B cell (primary cell): ENCODE results near the gene SEC16A.

Experiments used
- EZH2 ChIP-seq: IDR thresholded peaks from 2 replicates; pipeline ENCODE4 v1.6.1; 2012; ENCODE audit warnings: borderline replicate concordance, low read depth, mild to moderate bottlenecking, moderate library complexity, low read length; ENCODE audit not compliant: insufficient read depth, poor library complexity, severe bottlenecking
- TF ChIP-seq, protein P1 (sequence below): fragments of 200-600 bp; IDR thresholded peaks from one replicate; pipeline ENCODE4 v1.8.0; 2022; ENCODE audit warnings: antibody characterized with exemption, mild to moderate bottlenecking

DNA sequence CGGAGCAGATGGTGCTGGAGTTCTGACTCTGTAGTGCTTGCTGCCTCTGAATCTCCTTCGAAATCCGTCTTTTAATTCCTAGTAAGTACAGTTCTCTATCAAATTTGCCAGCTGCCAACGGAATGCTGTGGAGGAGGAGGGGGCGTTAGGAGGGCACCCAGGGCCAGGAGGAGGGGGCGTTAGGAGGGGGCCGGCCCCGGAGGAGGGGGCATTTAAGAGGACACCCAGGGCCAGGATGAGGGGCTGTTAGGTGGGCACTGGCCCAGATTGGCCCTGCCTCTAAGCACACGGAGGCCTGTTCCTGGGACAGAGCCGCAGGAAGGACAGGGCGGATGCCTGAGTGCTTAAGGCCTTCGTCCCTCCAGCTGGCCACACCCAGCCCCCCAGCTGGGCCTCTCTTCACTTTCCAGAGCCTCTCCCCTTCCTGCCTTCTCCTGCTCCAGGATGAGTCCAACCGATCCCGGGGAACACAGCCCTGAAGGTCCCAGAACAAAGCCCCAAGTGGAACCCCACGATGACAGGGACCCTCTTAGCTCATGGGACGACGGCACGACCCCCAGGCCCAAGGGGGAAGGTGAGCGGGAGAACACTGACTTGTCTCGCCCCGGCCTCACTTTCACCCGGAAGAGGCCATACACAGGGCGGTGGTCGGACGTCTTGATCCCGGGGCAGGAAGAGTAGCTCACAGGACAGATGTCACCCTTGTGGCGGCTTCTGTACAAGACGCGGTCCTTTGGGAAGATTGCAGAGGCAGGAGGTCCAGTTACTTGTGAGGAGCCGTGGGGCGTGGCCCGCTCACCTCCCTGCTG is 53.0 kb downstream of the SEC16A start:
- TF ChIP-seq, protein P1, sequence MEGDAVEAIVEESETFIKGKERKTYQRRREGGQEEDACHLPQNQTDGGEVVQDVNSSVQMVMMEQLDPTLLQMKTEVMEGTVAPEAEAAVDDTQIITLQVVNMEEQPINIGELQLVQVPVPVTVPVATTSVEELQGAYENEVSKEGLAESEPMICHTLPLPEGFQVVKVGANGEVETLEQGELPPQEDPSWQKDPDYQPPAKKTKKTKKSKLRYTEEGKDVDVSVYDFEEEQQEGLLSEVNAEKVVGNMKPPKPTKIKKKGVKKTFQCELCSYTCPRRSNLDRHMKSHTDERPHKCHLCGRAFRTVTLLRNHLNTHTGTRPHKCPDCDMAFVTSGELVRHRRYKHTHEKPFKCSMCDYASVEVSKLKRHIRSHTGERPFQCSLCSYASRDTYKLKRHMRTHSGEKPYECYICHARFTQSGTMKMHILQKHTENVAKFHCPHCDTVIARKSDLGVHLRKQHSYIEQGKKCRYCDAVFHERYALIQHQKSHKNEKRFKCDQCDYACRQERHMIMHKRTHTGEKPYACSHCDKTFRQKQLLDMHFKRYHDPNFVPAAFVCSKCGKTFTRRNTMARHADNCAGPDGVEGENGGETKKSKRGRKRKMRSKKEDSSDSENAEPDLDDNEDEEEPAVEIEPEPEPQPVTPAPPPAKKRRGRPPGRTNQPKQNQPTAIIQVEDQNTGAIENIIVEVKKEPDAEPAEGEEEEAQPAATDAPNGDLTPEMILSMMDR = no peak
- no peak for TF ChIP-seq EZH2
